Right ventricle myocardium inferior (tissue), 1 donor: ENCODE data around the gene BUB3. TPM values are rescaled to one million over a fixed set of nuclear protein-coding genes. Genes with fewer than 3 reads are reported as not detected.

Experiments
- ATAC-seq: fragments of 200-7000 bp; cut with Tn5 transposase; one replicate; pipeline ENCODE4 v1.9.1; 2020; ENCODE audit warnings: mild to moderate bottlenecking, moderate library complexity
- DNase-seq: peaks from one replicate; pipeline ENCODE4 v3.0.0; 2021; ENCODE audit errors: missing footprints
- intact Hi-C: fragments of 100-400 bp; cut with DNase I; formaldehyde crosslinking; loops from one replicate; pipeline ENCODE4 v1.11.0; 2022
- total RNA-seq: library from RNA; stranded (reverse); fragmentation: NEBNext Ultra II Directional; extraction: Animal tissue kit (Norgen Biotek cat#: 25700); gene quantifications from one replicate; pipeline ENCODE4 v1.2.1, GENCODE V29; 2021
- donor health status: DM: no; HTN: yes; CAD: no; lungs with severe emphysema.

BUB3 gene
- total RNA-seq, 1 donor from 2014 or later: 37.7 TPM

DNA sequence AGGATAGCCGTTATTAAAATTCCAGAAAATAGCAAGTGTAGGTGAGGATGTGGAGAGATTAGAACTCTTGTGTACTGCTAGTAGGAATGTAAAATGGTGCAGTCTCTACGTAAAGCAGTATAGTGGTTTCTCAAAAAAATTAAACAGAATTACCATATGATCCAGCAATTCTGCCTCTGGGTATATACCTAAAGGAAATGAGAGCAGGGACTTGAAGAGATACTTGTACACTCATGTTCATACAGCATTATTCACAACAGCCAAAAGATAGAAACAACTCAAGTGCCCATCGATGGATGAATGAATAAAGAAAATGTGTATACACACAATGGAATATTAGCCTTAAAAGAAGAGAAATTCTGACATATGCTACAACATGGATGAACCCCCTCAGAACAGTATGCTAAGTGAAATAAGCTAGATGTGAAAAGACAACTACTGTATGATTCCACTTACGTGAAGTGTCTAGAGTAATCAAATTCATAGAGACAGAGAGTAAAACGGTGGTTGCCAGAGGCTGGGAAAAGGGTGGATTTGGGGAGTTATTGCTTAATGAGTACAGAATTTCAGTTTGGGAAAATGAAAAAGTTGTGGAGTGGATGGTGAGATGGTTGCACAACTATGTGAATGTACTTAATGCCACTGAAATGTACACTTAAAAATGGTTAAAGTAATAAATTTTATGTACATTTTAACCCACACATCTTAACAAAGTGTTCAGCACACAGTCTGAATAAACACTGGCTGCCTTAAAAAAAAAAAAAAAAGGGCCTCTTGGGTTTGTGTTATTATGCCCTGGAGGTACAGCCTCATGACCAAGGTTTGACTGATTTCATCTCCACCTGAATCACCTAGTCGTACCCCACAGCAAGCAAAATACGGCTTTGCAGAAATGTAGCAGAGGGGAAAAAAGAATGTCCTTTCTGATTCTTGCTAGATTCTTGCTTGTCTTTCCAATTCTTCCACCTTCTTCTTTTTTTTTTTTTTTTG lies 26.2 kb downstream of the BUB3 start:
- intact Hi-C loops: no loop called here
- no peak for DNase-seq

DNA sequence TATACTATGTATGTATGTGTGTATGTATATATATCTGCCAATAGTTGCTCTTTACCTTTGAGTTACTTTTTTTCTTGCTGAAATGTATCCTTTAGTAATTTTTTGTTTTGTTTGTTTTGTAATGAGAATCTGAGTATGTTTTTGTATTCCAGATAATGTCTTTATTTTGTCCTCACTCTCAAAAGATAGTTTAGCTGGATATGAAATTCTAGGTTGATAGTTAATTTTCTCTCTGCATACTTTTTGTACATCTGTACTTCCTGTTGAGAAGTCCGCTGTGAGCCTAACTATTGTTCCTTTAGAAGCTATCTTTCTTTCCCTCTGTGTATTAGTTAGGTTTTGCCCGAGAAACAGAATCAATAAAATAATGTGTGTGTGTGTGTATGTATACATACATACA lies 29.5 kb downstream of the BUB3 start:
- ATAC-seq: no peak
- intact Hi-C loops: no loop called here
- no peak for DNase-seq

More for the DNA sequence above, 26.2 kb downstream of the BUB3 start:
- ATAC-seq: no peak

GRCh38 chr10:123187781-123188180 lies 33.6 kb downstream of the BUB3 start:
- intact Hi-C loops: no loop called here
- ATAC-seq (no peak), DNase-seq (no peak)

DNA sequence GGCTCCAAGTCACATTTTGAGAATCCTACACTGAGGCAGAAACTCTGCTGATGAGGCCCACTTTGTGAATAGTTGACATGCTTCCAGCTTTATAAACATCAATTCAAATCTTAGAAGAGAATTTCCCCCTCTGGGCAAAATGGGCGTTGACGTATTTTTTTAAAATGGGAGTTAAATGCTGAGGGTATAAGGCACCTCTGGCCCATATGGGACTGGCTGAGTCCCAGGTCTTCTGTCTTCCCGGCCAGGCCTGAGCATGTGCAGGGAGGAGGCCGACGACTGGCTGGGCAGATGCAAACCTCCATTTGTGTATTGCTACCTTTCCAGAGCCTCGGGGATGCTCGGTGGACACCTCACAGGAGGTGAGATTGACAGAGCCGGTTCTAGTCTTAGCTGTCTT lies 37.7 kb downstream of the BUB3 start:
- DNase-seq (no peak), ATAC-seq (no peak)
- intact Hi-C loops: no loop called here

- no peak for DNase-seq
- ATAC-seq: no peak
- intact Hi-C loops: no loop called here
These were observed 39.9 kb downstream of the BUB3 start for GRCh38 chr10:123194056-123194455.

GRCh38 chr10:123200531-123200930 lies 46.3 kb downstream of the BUB3 start:
- no peak for ATAC-seq
- DNase-seq: no peak
- intact Hi-C loops: no loop called here

DNA sequence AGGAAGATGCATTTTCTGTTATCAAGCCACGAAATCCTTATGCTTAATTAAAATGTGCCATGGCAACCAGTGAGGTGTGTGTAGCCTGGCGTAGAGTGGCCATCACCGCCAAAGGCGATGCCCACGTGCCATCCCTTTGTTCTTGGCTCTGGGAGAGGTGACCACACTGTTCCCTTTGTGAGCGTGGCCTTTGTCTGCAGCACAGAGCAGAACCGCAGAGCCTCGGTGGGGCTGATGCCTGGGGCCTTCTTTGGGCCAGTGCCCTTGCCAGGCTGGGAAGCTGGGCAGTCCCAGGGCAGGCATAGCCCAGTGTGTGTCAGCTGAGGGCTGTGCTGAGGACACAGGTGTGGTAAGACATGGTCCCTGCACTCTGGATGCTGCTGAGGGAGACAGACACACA lies 48.3 kb downstream of the BUB3 start:
- intact Hi-C loops: no loop called here
- DNase-seq (no peak), ATAC-seq (no peak)

DNA sequence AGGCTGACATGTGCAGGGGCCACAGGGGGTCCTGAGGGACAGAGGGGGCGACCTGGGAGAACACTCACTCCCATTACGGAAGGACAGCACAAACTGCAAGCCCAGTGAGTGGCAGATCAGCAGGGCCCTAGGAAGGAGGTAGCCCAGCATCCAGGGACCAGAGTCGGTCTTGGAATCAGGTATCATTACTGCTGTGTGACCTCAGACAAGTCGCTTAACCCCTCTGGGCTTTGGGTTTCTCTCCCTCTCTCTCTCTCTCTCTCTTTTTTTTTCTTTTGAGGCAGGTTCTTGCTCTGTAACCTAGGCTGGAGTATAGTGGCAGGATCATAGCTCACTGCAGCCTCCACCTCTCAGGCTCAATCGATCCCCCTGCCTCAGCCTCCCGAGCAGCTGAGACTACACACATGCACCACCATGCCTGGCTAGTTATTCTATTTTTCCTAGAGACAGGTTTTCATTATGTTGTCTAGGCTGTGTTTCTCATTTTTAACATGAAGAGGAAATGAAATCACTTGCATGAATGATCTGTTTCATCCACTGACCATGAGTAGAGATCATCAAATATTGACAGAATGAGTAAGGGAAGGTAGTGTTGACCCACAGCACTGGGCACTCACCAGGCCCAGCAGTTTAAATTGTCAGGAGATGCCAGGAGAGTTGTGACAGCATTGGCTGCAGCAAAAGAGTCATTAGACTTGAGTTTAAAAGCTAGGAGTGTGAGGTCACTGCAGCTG lies 49.4 kb downstream of the BUB3 start:
- intact Hi-C loops: no loop called here
- DNase-seq: no peak
- ATAC-seq: no peak

DNA sequence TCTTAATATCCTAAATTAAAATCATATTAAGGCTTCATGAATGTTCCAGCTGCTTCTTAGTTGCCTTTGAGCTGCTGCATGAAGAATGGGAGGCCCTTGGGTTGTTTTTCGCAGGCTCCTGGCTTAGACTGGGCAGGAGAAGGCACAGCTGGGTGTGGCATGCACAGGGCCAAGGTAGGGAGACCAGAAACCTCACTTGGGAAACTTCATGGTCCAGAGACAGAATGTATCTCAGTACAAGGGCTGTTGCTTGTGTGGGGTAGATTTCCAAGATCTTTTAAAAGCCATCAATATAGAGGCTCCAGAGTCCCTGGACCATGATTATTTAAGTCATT lies 49.9 kb downstream of the BUB3 start:
- no peak for DNase-seq
- intact Hi-C loops: no loop called here
- no peak for ATAC-seq

- intact Hi-C loops: no loop called here
- DNase-seq (no peak), ATAC-seq (no peak)
These were observed 50.8 kb downstream of the BUB3 start for GRCh38 chr10:123205041-123205440.

DNA sequence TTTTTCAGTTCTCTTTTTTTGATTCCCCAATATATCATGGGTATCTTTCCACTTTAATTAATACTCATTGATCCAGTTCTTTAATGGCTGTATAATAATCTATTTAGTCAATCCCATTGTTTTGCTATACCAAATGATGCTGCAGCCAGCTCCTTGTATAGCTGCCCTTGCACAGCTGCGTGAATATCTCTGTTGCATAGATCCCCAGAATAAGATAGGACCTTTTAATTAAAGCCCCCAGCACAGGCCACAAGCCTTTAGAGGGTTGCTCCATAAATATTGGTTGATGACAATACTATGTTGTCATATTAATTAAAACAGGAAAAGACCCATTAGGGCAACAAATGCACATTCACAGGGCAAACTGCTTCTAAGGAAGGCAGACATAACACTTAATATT lies 57.9 kb downstream of the BUB3 start:
- intact Hi-C loops: no loop called here
- ATAC-seq: no peak
- DNase-seq: no peak

DNA sequence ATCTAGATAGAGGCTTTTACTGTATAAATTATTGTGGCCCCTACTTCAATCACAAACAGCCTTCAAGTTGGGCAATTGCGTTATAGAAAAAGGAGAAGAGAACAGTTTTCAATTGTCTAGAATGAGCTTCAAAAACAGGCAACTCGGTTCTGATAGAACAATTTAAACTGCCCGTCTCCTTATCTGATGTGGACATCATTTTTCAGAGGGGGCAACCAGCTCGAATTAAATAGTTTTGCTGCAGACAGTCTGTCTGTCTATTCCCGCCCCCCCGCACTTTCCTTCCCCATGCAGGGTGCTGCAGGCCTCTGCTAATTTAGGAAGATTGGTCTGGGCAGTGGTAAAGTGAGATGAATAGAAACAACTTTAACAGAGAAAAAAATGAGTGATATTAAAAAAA lies 58.4 kb downstream of the BUB3 start:
- DNase-seq (no peak), ATAC-seq (no peak)
- intact Hi-C loops: no loop called here

DNA sequence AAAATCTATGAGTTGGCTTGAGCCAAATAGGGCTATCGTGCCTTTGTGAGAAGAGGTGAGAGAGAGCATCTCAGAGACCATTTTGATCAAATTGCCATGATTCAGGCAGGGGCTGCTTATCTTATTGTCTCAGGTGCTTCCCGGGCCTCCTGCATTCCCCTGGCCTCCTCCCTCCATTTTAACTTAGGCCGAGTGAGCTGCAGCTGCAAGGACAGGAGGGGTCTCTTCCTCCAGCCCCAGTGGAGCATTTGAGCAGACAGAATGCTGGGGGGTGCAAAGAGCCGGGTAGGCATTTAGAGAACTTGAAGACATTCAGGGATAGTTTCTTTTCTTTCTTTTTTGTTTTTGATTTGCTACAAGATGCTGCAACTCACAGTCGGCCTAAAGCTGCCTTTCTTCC lies 59.0 kb downstream of the BUB3 start:
- ATAC-seq (no peak), DNase-seq (no peak)
- intact Hi-C loops: no loop called here

Other genes starting within 250 kb of the BUB3 start
- not detected for gene FAM24A, start 243.8 kb upstream of the BUB3 start, total RNA-seq
- gene C10orf88, start 200.2 kb upstream of the BUB3 start, total RNA-seq: 4.1 TPM
- 1.5 TPM for gene PSTK, start 174.0 kb upstream of the BUB3 start, total RNA-seq
- gene IKZF5, start 145.6 kb upstream of the BUB3 start, total RNA-seq: 12.0 TPM
- gene ACADSB, start 145.4 kb upstream of the BUB3 start, total RNA-seq: 72.9 TPM
- gene HMX3, start 18.4 kb upstream of the BUB3 start, total RNA-seq: not detected
- gene HMX2, start 6.3 kb upstream of the BUB3 start, total RNA-seq: not detected